ENCODE data around the gene IL16. TPM values are rescaled to one million over a fixed set of nuclear protein-coding genes. Genes with fewer than 3 reads are reported as not detected.

The IL16 gene
- total RNA-seq, 1 donor from 2014 or later: 0.12 TPM

DNA sequence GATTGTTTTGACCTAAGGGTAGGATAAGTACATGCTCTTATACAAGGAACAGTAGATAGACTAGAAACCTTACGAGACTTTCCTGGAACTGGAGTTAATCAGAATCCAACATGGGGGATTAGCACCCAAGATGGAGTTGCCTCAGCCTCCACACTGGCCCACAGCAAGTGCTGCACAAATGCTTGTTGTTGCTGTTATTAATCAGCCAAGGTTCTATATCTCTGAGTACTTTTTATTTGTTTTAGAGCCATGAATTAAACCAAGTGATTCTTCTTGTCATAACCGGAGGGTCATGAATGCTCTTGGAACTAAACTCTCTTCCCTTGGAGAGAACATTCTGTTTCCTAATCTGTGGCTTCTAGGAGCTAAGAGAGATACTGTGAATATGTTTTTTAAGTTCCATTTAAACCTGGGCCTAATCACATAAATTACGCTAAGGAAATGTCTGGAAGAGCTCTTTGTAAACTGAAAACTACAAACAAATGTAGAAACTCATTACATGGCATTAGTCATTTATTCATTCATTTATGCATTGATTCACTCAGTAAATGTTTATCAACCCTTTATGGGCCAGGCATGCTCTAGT lies 5.7 kb upstream of the IL16 start:
- no peak for DNase-seq (ENCODE audit: low read depth)
- TF ChIP-seq CTCF (conservative IDR thresholded peaks at IDR 0.05; ENCODE audit: low read depth, low read length): no peak
- H3K4me3 ChIP-seq (ENCODE audit: low read depth, low read length): no peak overlapping the region

GRCh38 chr15:81191701-81192100 lies 5.0 kb upstream of the IL16 start:
- no peak for DNase-seq (ENCODE audit: low read depth)
- no peak overlapping the region for H3K4me3 ChIP-seq (ENCODE audit: low read depth, low read length)
- no peak for TF ChIP-seq CTCF (conservative IDR thresholded peaks at IDR 0.05; ENCODE audit: low read depth, low read length)

- H3K4me3 ChIP-seq (ENCODE audit: low read depth, low read length): no peak overlapping the region
- no peak for DNase-seq (ENCODE audit: low read depth)
- TF ChIP-seq CTCF (conservative IDR thresholded peaks at IDR 0.05; ENCODE audit: low read depth, low read length): no peak
Measured at GRCh38 chr15:81194723-81195122, 2.0 kb upstream of the IL16 start.

GRCh38 chr15:81195339-81195864 lies 1.3 kb upstream of the IL16 start:
- no peak for DNase-seq (ENCODE audit: low read depth)
- TF ChIP-seq CTCF (conservative IDR thresholded peaks at IDR 0.05; ENCODE audit: low read depth, low read length): no peak
- H3K4me3 ChIP-seq (ENCODE audit: low read depth, low read length): no peak overlapping the region

DNA sequence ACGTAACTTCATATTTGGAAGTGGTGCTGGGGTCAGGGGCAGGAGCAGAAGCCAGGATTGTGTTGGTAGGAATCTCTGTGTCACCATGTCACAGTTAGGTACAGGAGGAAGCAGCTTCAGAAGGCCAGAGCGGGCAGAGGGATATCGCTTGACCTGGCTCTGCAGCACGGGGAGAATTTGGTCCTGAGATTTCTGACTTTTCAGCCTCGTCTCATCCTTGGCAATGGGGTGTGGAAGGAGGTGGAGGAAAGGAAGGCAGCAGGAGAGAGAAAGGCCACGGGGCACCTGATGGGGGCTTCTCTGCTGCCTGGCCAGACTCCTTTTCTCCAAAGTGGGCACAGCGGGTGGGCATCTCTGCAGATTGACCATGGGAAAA lies 564 bp downstream of the IL16 start:
- no peak overlapping the region for H3K4me3 ChIP-seq (ENCODE audit: low read depth, low read length)
- TF ChIP-seq CTCF (conservative IDR thresholded peaks at IDR 0.05; ENCODE audit: low read depth, low read length): no peak
- DNase-seq (ENCODE audit: low read depth): no peak

GRCh38 chr15:81197688-81198281 lies 1.1 kb downstream of the IL16 start:
- H3K4me3 ChIP-seq (ENCODE audit: low read depth, low read length): no peak overlapping the region
- DNase-seq (ENCODE audit: low read depth): no peak
- TF ChIP-seq CTCF (conservative IDR thresholded peaks at IDR 0.05; ENCODE audit: low read depth, low read length): no peak

Measured in epithelial cell of proximal tubule (primary cell).